ENCODE measurements around the gene ILDR1. TPM values are rescaled to one million over a fixed set of nuclear protein-coding genes. Genes with fewer than 3 reads are reported as not detected.
"Not testable (repeated sequence)": the region's sequence is repeated elsewhere in the genome, so short reads cannot be mapped to it uniquely, and the experiment has no call there.

The ILDR1 gene
- total RNA-seq, 2 experiments from 2014 or later: 0.09 to 0.11 TPM

- no peaks in the 10 kb centered on the region for H3K4me1 Mint-ChIP-seq
- no peaks in the 10 kb centered on the region for H3K36me3 Mint-ChIP-seq (ENCODE audit: low read depth)
- H3K4me3 Mint-ChIP-seq: no peak overlapping the region
- ChIA-PET POLR2A (no interaction called here), CTCF (no interaction called here)
- no peak overlapping the region for H3K27ac Mint-ChIP-seq
- no peak for ATAC-seq
- intact Hi-C loops (cut with DNase I, micrococcal nuclease): no loop called here
- no peaks in the 10 kb centered on the region for H3K9me3 Mint-ChIP-seq (ENCODE audit: low read depth)
- no peak for DNase-seq
- H3K27me3 Mint-ChIP-seq: no peaks in the 10 kb centered on the region
Measured at GRCh38 chr3:121962443-121962842, 59.6 kb downstream of the ILDR1 start.

- intact Hi-C loops (cut with DNase I, micrococcal nuclease): no loop called here
- H3K9me3 Mint-ChIP-seq (ENCODE audit: low read depth): peaks cover 2% of the 10 kb centered on the region
- ATAC-seq: no peak
- ChIA-PET CTCF (no interaction called here), POLR2A (no interaction called here)
- H3K27me3 Mint-ChIP-seq: no peaks in the 10 kb centered on the region
- no peak overlapping the region for H3K4me3 Mint-ChIP-seq
- H3K4me1 Mint-ChIP-seq: no peaks in the 10 kb centered on the region
- H3K27ac Mint-ChIP-seq: no peak overlapping the region
- peaks cover 7% of the 10 kb centered on the region for H3K36me3 Mint-ChIP-seq (ENCODE audit: low read depth)
- no peak for DNase-seq
Measured at GRCh38 chr3:121961283-121961682, 60.8 kb downstream of the ILDR1 start.

DNA sequence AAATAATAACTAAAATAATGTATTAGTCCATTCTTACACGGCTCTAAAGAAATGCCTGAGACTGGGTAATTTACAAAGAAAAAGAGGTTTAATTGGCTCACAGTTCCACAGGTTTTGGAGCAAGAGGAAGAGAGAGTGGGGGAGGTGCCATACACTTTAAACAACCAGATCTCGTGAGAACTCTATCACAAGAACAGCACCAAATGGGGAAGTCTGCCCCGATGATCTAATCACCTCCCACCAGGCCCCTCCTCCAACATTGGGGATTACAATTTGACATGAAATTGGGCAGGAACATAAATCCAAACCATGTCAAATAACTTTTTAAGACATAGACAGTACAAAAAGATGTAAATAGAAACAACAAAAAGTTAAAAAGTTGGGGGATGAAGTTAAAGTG lies 63.2 kb downstream of the ILDR1 start:
- ChIA-PET POLR2A (no interaction called here), CTCF (no interaction called here)
- Mint-ChIP-seq H3K27me3 (no peaks in the 10 kb centered on the region), H3K4me1 (no peaks in the 10 kb centered on the region), H3K36me3 (ENCODE audit: low read depth) (peaks cover 10% of the 10 kb centered on the region), H3K9me3 (ENCODE audit: low read depth) (peaks cover 2% of the 10 kb centered on the region), H3K4me3 (no peak overlapping the region), H3K27ac (no peak overlapping the region)
- DNase-seq (no peak), ATAC-seq (no peak)
- intact Hi-C loops (cut with DNase I, micrococcal nuclease): no loop called here

- ATAC-seq (no peak), DNase-seq (no peak)
- CTCF ChIA-PET: no interaction called here
- POLR2A ChIA-PET: no interaction called here
- H3K27me3 Mint-ChIP-seq: no peaks in the 10 kb centered on the region
- intact Hi-C loops (cut with DNase I, micrococcal nuclease): no loop called here
- peaks cover 10% of the 10 kb centered on the region for H3K36me3 Mint-ChIP-seq (ENCODE audit: low read depth)
- H3K27ac Mint-ChIP-seq: no peak overlapping the region
- no peaks in the 10 kb centered on the region for H3K4me1 Mint-ChIP-seq
- peaks cover 2% of the 10 kb centered on the region for H3K9me3 Mint-ChIP-seq (ENCODE audit: low read depth)
- no peak overlapping the region for H3K4me3 Mint-ChIP-seq
Measured at GRCh38 chr3:121957674-121958415, 64.2 kb downstream of the ILDR1 start.

GRCh38 chr3:121956363-121956762 lies 65.7 kb downstream of the ILDR1 start:
- intact Hi-C loops (cut with DNase I, micrococcal nuclease): no loop called here
- no peak for ATAC-seq
- ChIA-PET CTCF (no interaction called here), POLR2A (no interaction called here)
- Mint-ChIP-seq H3K27ac (no peak overlapping the region), H3K36me3 (ENCODE audit: low read depth) (peaks cover 15% of the 10 kb centered on the region), H3K9me3 (ENCODE audit: low read depth) (peaks cover 11% of the 10 kb centered on the region), H3K27me3 (no peaks in the 10 kb centered on the region), H3K4me1 (no peaks in the 10 kb centered on the region), H3K4me3 (no peak overlapping the region)
- DNase-seq: no peak

DNA sequence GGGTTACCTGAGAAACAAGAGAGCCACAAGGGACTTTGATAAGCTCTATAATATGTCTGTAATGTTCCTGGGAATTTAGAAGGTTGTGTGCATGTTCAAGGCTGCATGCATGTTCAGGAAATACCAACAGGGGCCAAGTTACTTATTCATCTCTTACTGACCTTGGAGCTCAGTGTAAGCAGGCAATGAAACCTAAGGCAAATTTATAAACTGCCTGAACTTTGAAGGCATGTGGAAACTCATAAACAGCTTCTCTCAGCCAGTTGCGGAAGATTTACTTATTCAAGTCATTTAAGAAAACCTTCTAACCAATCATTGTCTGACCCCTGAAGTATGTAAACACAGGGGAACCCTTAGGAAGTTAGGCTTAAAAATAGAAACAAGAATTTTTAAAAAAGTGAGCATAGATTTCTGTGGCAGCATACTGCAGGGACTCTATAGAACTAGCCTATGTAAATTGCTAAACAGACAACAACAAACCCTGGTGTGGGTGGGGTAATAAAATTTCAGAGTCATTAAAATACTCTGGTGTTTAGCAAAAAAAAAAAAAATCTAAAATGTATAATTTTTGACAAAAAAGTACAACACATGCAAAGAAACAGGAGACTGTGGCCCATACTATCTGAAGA lies 70.6 kb downstream of the ILDR1 start:
- DNase-seq (no peak), ATAC-seq (no peak)
- H3K9me3 Mint-ChIP-seq (ENCODE audit: low read depth): peaks cover 9% of the 10 kb centered on the region
- H3K27ac Mint-ChIP-seq: no peak overlapping the region
- H3K4me1 Mint-ChIP-seq: no peaks in the 10 kb centered on the region
- ChIA-PET POLR2A (no interaction called here), CTCF (interaction anchor here (0.6 to 0.7 kb wide), 2 partner anchors 14 to 34 kb away, joined by 3 to 4 read pairs; no protein-coding TSS in a partner anchor)
- peaks cover 17% of the 10 kb centered on the region for H3K36me3 Mint-ChIP-seq (ENCODE audit: low read depth)
- no peak overlapping the region for H3K4me3 Mint-ChIP-seq
- intact Hi-C loops (cut with DNase I, micrococcal nuclease): no loop called here
- no peaks in the 10 kb centered on the region for H3K27me3 Mint-ChIP-seq

GRCh38 chr3:121948641-121949040 lies 73.4 kb downstream of the ILDR1 start:
- H3K27ac Mint-ChIP-seq: no peak overlapping the region

DNA sequence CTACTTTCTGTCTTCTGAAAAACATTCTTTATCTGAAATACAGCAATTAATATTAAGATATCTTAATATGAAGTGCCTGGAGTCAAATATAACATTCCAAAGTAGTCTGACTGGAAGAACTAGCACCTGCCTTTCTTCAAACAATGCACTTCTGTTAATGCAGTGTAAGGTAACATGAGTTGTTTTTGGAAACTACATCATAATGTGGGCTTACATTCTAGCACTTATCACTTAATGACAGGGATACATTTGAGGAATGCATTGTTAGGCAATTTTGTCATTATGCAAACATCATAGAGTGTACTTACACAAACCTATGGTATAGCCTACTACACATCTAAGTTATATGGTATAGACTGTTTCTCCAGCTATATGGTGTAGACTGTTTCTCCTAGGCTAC lies 78.6 kb downstream of the ILDR1 start:
- no peaks in the 10 kb centered on the region for H3K4me1 Mint-ChIP-seq
- no peaks in the 10 kb centered on the region for H3K9me3 Mint-ChIP-seq (ENCODE audit: low read depth)
- ChIA-PET CTCF (interaction anchor here (1.0 kb wide), 1 partner anchor 46 kb away, joined by 4 read pairs; no protein-coding TSS in a partner anchor), POLR2A (no interaction called here)
- peaks cover 6% of the 10 kb centered on the region for H3K36me3 Mint-ChIP-seq (ENCODE audit: low read depth)
- DNase-seq (no peak), ATAC-seq (no peak)
- intact Hi-C loops (cut with DNase I, micrococcal nuclease): no loop called here
- H3K27me3 Mint-ChIP-seq: no peaks in the 10 kb centered on the region
- H3K4me3 Mint-ChIP-seq: no peak overlapping the region
- no peak overlapping the region for H3K27ac Mint-ChIP-seq

More at GRCh38 chr3:121948641-121949040, 73.4 kb downstream of the ILDR1 start:
- H3K9me3 Mint-ChIP-seq (ENCODE audit: low read depth): peaks cover 9% of the 10 kb centered on the region
- ChIA-PET POLR2A (no interaction called here), CTCF (no interaction called here)
- no peak for DNase-seq
- intact Hi-C loops (cut with DNase I, micrococcal nuclease): no loop called here
- H3K4me1 Mint-ChIP-seq: no peaks in the 10 kb centered on the region
- no peaks in the 10 kb centered on the region for H3K27me3 Mint-ChIP-seq
- no peak overlapping the region for H3K4me3 Mint-ChIP-seq
- ATAC-seq: no peak
- H3K36me3 Mint-ChIP-seq (ENCODE audit: low read depth): peaks cover 14% of the 10 kb centered on the region

DNA sequence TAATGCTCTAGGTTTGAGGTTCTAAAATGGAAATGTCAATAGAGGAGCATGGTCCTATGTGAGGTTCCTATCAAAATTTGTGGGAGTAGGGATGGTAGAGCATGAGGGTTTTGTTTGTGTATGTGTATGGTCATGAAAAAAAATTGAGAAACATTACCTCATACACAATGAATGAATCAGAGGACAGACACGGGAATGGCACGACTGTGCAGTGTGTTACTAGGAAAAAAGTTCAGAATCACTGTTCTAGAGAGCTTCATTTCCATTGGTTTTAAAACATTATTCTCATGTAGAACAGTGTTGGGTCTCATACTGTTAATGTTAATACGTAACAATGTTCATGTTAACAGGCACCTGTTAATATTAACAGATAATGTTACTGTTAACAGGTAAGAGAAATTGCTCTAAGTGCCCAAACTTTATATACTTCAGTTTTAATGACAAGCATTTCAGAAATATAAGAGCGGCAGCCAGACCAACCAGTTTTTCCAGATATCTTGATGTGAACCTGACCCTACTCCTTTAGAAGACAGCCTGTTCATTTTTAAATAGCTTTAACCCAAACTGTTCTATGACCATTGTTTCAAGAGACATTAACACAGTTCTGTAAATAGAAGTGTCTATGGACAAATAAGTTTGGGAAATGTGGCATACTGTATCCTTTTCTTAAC lies 79.8 kb downstream of the ILDR1 start:
- CTCF ChIA-PET: no interaction called here
- POLR2A ChIA-PET: no interaction called here
- Mint-ChIP-seq H3K36me3 (ENCODE audit: low read depth) (peaks cover 7% of the 10 kb centered on the region), H3K4me1 (no peaks in the 10 kb centered on the region), H3K9me3 (ENCODE audit: low read depth) (no peaks in the 10 kb centered on the region), H3K27ac (no peak overlapping the region), H3K4me3 (no peak overlapping the region), H3K27me3 (no peaks in the 10 kb centered on the region)
- ATAC-seq: no peak
- intact Hi-C loops (cut with DNase I, micrococcal nuclease): no loop called here
- no peak for DNase-seq

DNA sequence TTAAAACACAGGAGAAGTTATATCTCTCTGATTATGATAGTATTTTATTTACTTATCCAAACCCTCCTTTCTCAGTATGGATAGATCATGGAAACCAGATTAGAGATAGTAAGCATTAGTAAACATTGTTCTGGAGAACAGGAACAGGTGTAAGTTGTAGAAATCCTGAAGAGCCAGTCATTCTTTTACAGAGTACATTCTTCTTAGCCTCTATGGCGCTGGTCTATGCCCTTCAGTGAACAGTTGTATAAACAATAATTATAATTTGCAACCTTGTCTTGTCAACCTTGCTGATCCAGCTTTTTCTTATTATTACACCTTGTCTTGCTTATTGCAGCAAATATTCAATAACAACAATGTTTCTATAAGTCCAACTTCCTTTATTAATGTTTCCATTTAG lies 80.5 kb downstream of the ILDR1 start:
- intact Hi-C loops (cut with DNase I, micrococcal nuclease): no loop called here
- DNase-seq (no peak), ATAC-seq (no peak)
- H3K27ac Mint-ChIP-seq: no peak overlapping the region
- H3K4me3 Mint-ChIP-seq: no peak overlapping the region
- CTCF ChIA-PET: no interaction called here
- H3K36me3 Mint-ChIP-seq (ENCODE audit: low read depth): peaks cover 7% of the 10 kb centered on the region
- no peaks in the 10 kb centered on the region for H3K9me3 Mint-ChIP-seq (ENCODE audit: low read depth)
- H3K27me3 Mint-ChIP-seq: no peaks in the 10 kb centered on the region
- POLR2A ChIA-PET: no interaction called here
- H3K4me1 Mint-ChIP-seq: no peaks in the 10 kb centered on the region

DNA sequence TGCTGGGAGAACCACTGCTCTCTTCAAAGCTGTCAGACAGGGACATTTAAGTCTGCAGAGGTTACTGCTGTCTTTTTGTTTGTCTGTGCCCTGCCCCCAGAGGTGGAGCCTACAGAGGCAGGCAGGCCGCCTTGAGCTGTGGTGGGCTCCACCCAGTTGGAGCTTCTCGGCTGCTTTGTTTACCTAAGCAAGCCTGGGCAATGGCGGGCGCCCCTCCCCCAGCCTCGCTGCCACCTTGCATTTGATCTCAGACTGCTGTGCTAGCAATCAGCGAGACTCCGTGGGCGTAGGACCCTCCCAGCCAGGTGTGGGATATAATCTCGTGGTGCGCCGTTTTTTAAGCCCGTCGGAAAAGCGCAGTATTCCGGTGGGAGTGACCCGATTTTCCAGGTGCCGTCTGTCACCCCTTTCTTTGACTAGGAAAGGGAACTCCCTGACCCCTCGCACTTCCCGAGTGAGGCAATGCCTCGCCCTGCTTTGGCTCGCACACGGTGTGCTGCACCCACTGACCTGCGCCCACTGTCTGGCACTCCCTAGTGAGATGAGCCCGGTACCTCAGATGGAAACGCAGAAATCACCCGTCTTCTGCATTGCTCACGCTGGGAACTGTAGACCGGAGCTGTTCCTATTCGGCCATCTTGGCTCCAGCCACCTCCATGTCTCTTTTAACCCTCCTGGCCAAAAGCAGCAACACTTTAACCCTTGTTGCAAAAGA lies 83.7 kb downstream of the ILDR1 start:
- CTCF ChIA-PET; POLR2A ChIA-PET; DNase-seq; H3K9me3 Mint-ChIP-seq (ENCODE audit: low read depth); H3K4me3 Mint-ChIP-seq; H3K27me3 Mint-ChIP-seq; intact Hi-C loops (cut with DNase I, micrococcal nuclease); H3K27ac Mint-ChIP-seq; ATAC-seq; H3K4me1 Mint-ChIP-seq: not testable (repeated sequence)
- H3K36me3 Mint-ChIP-seq (ENCODE audit: low read depth): peaks cover 11% of the 10 kb centered on the region

Measured in activated CD4-positive, alpha-beta T cell treated with anti-CD3 and anti-CD28 coated beads for 36 hours (primary cell).